HG03159 (cell line): Measurements from ENCODE around the gene PBLD.
A peak's percentile ranks its signal among the peaks of the same experiment; 100 is the strongest.

ENCODE experiments used
- ATAC-seq: cut with Tn5 transposase; IDR thresholded peaks from one replicate; pipeline ENCODE4 v1.9.1; 2021; ENCODE audit warnings: mild to moderate bottlenecking, moderate library complexity; ENCODE audit not compliant: unreplicated experiment

PBLD gene

DNA sequence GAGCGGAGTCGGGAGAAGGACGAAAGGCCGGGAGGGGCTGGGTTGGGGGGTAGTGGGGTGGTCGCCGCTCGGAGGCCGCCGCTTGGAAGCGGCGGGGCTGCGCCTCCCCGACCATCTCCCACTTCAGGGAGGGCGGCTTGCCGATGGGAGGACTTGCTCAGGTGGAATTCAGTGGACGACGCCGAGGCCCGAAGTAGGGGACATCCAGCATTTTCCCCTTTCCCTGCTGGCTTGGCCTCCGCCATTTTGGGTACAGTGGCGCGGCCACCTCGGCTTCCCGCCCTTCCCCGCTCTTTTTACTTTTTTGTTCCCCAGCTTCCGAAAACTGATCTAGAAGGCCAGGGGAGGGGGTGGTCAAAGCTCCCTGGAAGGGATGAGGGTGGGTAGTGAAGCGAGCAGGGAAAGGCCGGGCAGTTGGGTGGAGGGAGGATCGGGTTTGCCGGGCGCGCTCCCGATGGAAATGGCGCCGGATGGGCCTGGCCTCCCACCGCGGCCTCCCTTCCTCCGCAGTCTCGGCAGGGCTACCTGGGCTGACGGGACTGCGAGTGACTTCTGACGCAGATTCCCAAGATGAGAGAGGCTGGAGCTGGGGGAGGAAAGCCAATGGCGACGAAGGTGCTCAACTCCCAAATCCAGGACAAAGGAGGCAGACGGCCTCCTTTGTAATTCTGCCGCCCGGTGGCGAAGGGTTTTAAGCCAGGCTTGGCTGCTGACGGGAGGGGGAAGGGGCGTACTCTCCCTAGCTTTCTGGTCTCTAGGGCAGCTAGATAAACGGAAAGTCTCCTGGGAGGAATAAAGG is at the start of gene PBLD:
Gene PBLD (minus strand): TSS at position 670 of the 799 bp plus-strand sequence. CDS start 26,084 bp downstream, outside the sequence.
- peak; percentile 19 for ATAC-seq

DNA sequence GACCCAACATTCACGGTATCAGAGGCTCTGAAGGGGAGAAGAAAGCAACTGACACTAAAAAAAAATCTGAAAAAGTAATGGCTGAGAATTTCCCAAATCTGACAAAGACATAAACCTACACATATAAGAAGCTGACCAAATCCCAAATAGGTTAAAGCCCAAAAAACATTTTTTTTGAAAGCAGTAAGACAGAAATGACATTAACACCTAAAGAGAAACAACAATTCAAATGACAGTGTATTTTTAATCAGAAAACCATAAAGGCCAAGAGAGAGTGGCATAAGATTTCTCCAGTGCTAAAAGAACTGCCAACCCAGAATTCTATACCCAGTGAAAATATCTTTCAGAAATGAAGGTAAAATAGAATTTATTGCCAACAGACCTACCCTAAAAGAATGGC is 38.9 kb upstream of the PBLD start:
- no peak for ATAC-seq

GRCh38 chr10:68367121-68367520 is 34.4 kb upstream of the PBLD start:
- ATAC-seq, result no peak

DNA sequence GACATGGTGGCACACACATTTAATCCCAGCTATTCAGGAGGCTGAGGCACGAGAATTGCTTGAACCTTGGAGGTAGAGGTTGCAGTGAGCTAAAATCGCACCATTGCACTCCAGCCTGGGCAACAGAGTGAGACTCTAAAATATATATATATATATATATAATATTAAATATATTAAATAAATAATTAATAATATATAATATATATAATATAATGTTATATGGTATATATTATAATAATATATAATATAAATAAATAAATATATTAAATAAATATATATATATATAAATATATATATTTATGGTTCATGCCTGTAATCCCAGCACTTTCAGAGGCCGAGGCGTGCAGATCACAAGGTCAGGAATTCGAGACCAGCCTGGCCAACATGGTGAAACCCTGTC is 33.9 kb upstream of the PBLD start:
- ATAC-seq, result no peak

GRCh38 chr10:68365611-68366010 is 32.9 kb upstream of the PBLD start:
- no peak for ATAC-seq

GRCh38 chr10:68364101-68364886 is 31.6 kb upstream of the PBLD start:
- ATAC-seq, result no peak

DNA sequence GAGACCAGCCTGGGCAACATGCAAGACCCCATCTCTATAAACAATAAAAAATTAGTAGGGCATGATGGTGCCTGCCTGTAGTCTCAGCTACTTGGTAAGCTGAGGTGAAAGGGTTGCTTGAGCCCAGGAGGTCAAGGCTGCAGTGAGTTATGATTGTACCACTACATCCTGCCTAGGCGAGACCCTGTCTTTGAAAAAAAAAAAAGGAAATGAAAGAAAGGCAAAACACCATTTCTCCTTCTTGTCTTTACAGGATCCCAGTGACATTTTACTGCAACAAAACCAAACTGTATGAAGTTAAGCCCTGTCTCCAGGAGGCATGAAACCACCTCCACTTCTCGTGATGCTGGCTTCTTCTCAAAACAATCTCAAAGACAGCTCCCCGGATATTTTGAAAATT is 29.9 kb upstream of the PBLD start:
- no peak for ATAC-seq

- no peak for ATAC-seq
Observed at GRCh38 chr10:68359189-68359588, 26.5 kb upstream of the PBLD start.

DNA sequence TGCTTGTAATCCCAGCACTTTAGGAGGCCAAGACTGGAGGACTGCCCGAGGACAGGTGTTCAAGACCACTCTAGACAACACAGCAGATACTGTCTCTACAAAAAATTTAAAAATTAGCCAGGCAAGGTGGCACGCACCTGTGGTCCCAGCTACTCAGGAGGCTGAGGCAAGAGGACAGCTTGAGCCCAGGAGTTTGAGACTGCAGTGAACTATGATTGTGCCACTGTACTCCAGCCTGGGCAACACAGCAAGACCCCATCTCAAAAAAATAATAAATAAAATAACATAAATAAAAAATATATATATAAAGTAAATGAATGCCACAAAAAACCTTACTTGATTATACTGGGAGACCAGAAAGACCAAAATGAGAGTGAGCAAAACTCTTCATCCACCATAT is 20.8 kb upstream of the PBLD start:
- ATAC-seq, result no peak

DNA sequence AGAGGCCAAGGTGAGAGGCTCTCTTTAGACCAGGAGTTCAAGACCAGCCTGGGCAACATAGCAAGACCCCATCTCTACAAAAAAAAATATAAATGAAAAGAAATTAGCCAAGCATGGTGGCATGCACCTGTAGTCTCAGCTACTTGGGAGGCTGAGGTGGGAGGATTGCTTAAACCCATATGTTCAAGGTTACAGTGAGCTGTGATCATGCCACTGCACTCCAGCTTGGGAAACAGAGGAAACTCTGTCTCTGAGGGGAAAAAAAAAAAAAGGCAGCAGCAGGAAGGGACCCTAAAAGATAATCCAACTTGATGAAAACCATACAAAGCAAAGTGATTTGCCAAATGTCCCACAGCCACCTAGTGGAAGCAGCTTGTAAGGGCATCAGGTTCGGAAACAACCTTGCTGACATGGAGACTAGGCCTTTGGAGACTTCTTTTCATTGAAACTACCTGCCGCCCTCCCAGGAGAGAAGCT is 15.6 kb upstream of the PBLD start:
- ATAC-seq, result peak; percentile 60

- ATAC-seq, result no peak
Observed at GRCh38 chr10:68346774-68347173, 14.0 kb upstream of the PBLD start.

DNA sequence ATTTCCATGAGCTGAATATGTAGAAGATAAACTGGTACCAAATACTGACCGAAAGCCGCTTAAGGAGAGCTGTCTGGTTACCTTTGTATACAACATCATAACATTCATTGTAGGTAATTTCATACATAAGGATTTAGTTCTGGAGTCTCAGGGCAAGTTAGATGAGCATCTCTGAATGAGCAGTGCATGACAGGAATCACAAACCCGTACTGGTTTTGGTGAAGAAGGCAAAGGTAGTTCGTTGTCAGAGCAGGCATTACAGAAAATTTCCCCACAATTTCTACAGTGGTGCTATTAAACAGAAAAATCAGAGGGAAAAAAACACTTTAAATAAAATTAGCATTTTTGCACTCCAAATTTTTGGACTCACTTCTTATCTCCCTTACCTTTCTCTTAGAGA is 12.9 kb upstream of the PBLD start:
- ATAC-seq, result no peak

DNA sequence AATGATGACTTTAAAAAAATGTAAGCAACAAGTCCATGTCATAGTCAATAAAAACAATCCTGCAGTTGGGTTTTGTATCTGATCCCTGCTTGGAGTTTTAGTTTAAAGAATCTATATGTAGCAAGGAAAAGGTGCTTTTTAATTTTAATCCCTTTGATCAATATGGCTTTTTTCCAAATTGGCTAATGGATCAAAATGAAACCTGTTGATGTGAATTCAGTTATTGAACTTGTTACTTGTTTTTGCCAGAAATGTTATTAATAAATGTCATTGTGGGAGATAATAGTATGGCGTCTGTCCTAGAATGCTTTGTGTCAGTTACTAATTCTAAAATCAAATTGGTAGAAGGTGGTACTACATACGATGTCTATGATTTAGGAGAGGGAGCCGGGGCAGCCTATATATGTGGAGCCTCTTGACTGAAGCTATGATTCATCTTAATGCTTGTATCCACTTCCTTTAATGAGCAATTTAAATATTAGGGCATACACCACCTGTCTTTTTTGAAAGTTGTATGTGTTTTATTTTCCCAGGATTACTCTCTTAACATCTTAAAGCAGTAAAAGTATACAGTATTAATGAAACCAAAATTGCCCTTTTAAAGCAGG is 10.3 kb upstream of the PBLD start:
- no peak for ATAC-seq

DNA sequence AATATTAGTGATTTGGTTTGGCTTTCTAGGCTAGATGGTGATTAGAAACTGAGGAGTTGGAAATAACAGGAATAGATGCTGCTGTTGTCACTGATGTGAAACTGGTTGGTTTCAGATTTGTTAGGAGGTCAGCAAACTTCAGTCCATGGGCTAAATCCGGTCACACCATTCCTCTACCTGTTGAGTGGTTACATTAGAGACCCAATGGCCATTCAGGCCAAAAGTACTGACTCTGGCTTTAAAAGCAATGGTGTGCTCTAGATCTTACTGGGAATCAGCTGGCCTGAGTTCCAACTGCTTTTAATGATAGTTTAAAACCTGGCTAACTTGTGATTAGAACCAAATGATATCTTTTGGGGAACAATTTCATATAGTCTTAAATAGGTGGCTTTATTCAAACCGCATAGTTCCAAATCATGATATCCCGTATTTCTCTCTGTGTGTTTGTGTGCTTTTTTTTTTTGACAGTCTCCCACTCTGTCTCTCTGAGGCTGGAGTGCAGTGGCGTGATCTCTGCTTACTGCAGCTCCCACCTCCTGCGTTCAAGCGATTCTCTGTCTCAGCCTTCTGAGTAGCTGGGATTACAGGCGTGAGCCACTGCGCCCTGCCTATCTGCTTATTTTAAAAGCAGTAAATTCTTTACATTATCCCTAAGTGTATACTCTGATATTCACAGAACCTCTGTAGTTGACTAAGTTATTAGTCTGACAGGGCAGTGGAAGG is 7.8 kb upstream of the PBLD start:
- ATAC-seq, result no peak

GRCh38 chr10:68336754-68337351 is 4.1 kb upstream of the PBLD start:
- no peak for ATAC-seq

GRCh38 chr10:68334672-68335467 is 2.1 kb upstream of the PBLD start:
- ATAC-seq, result no peak

DNA sequence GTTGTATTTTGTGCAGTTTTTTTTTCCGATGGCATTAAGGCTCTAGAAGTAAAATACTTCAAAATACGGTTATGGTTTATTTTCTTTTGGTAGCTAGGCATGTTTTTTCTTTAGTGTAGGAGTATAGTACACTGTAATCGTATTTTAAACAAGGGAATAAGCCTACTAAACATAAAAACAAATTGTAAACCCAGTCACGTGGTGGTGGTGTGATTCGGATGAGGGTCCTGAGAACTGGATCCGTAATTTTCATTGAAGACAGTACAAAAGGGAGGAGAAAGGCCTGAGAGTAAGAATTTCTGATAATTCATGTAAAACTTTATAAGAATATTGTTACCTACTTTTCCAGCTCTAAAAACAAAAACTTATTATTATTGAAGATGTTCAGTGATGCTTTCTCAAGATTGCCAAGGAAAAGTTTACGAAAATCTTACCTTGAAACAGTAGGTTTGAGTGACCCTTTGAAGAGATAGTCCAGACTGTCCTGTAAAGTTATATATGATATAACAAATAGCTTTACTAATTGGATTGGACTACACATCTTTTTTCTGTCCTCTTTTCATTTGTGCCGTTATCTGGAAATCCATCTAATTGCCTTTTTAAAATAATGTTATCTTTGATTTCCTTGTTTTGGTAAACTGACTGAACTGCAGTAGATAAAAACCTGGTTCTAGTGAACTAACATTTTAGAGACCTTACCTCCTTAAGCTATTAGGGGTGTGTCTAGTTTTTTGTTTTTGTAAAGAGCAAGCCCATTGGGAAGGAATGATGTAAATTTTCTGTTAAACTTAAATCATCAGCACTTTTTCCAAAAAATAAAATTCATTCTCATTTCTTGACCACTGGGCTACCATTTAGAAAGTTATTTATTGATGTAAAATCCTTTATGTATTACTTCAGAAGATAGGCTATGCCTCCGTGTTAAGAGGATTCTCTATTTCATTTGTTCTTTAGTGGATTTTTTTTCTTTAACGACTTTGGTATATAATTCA is 1.0 kb upstream of the PBLD start:
- ATAC-seq, result no peak

- no peak for ATAC-seq
Observed at GRCh38 chr10:68333058-68333395, 299 bp upstream of the PBLD start.
